Measurements from ENCODE around the gene EHMT1.

DNA sequence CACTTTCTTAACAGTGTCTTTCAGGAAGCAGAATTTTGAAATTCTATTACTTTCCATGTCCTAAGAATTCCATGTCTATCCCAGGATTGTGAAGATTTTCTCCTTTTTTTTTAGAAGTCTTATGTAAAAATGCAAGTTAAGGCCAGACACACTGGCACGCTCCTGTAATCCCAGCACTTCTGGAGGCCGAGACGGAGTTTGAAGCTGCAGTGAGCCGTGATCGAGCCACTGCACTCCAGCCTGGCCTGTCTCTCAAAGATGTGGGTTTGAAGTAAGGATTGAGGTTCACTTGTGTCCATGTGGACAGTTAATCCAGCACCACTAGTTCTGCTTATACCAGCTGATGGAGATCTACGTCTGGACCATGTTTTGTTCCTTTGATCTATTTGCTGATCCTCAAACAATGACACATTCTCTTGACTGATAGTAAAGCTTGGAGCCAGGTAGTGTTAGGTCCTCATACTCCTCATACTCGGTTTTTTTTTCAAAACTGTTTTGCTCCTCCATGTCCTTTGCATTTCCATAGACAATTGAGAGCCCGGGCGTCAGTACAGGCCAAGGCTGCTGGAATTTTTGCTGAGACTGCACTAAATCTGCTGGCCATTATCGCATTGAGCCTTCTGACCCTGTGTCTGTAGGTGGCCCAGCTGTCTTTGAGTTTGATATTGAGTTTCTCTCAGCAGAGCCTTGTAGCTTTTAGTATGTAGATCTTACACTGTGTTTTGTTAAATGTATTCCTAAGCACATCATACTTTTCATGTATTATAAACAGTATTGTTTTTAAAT lies 205.4 kb downstream of the EHMT1 start:
- TF ChIP-seq, protein P1, sequence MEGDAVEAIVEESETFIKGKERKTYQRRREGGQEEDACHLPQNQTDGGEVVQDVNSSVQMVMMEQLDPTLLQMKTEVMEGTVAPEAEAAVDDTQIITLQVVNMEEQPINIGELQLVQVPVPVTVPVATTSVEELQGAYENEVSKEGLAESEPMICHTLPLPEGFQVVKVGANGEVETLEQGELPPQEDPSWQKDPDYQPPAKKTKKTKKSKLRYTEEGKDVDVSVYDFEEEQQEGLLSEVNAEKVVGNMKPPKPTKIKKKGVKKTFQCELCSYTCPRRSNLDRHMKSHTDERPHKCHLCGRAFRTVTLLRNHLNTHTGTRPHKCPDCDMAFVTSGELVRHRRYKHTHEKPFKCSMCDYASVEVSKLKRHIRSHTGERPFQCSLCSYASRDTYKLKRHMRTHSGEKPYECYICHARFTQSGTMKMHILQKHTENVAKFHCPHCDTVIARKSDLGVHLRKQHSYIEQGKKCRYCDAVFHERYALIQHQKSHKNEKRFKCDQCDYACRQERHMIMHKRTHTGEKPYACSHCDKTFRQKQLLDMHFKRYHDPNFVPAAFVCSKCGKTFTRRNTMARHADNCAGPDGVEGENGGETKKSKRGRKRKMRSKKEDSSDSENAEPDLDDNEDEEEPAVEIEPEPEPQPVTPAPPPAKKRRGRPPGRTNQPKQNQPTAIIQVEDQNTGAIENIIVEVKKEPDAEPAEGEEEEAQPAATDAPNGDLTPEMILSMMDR (IDR thresholded peaks at IDR 0.05; ENCODE audit: insufficient read depth, low read length, poor library complexity, severe bottlenecking) = no peak
- no peak for TF ChIP-seq EZH2phosphoT487 (conservative IDR thresholded peaks at IDR 0.05; ENCODE audit: low read length)

Data from SU-DHL-6 (cell line).